Testis (tissue), 2 donors: ENCODE measurements around the gene MAPK9.

Experiments used
- CTCF ChIP-seq, 3 experiments: fragments of 450-650 bp in 2 of 3; fragments of 200-600 bp in 1 of 3; sonication (generic) in 1 of 3; IDR thresholded peaks; one replicate each; pipeline ENCODE4 v1.5.1; 2016 to 2019; ENCODE audit warnings: antibody characterized with exemption in 3 of 3, mild to moderate bottlenecking in 2 of 3, moderate library complexity in 1 of 3
- POLR2A ChIP-seq: fragments of 450-650 bp; IDR thresholded peaks from one replicate; pipeline ENCODE4 v1.6.1; 2017; ENCODE audit warnings: antibody characterized with exemption, mild to moderate bottlenecking, moderate library complexity

- no peak for TF ChIP-seq POLR2A
- no peak for TF ChIP-seq CTCF (IDR thresholded peaks at IDR 0.05)
Observed at GRCh38 chr5:180238631-180239030, 53.3 kb downstream of the MAPK9 start.
